Measurements from ENCODE around the gene SH3BP1.

GRCh38 chr22:37703906-37704305 lies 64.4 kb downstream of the SH3BP1 start:
- TF ChIP-seq ZNF302 (CRISPR knock-in tag; IDR thresholded peaks at IDR 0.05) (no peak), CBX8 (IDR thresholded peaks at IDR 0.05) (no peak), POLR2A (IDR thresholded peaks at IDR 0.05; ENCODE audit: low read length) (no peak), PBX3 (IDR thresholded peaks at IDR 0.05) (no peak)
- TF ChIP-seq, protein P1, sequence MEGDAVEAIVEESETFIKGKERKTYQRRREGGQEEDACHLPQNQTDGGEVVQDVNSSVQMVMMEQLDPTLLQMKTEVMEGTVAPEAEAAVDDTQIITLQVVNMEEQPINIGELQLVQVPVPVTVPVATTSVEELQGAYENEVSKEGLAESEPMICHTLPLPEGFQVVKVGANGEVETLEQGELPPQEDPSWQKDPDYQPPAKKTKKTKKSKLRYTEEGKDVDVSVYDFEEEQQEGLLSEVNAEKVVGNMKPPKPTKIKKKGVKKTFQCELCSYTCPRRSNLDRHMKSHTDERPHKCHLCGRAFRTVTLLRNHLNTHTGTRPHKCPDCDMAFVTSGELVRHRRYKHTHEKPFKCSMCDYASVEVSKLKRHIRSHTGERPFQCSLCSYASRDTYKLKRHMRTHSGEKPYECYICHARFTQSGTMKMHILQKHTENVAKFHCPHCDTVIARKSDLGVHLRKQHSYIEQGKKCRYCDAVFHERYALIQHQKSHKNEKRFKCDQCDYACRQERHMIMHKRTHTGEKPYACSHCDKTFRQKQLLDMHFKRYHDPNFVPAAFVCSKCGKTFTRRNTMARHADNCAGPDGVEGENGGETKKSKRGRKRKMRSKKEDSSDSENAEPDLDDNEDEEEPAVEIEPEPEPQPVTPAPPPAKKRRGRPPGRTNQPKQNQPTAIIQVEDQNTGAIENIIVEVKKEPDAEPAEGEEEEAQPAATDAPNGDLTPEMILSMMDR (IDR thresholded peaks at IDR 0.05), result no peak
- TF ChIP-seq, protein P2, sequence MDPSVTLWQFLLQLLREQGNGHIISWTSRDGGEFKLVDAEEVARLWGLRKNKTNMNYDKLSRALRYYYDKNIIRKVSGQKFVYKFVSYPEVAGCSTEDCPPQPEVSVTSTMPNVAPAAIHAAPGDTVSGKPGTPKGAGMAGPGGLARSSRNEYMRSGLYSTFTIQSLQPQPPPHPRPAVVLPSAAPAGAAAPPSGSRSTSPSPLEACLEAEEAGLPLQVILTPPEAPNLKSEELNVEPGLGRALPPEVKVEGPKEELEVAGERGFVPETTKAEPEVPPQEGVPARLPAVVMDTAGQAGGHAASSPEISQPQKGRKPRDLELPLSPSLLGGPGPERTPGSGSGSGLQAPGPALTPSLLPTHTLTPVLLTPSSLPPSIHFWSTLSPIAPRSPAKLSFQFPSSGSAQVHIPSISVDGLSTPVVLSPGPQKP (IDR thresholded peaks at IDR 0.05; ENCODE audit: low read depth, low read length), result no peak
